Effector CD8-positive, alpha-beta T cell (primary cell): Measurements from ENCODE around the gene PATJ.
"Not testable (repeated sequence)": the region's sequence is repeated elsewhere in the genome, so short reads cannot be mapped to it uniquely, and the experiment has no call there.

Experiments used
- DNase-seq: peaks from one replicate; lab custom pipeline; 2025; lab: John Stamatoyannopoulos, UW

Gene PATJ

GRCh38 chr1:62175568-62176179, 433.4 kb downstream of the PATJ start:
- DNase-seq = peak; percentile 3

DNA sequence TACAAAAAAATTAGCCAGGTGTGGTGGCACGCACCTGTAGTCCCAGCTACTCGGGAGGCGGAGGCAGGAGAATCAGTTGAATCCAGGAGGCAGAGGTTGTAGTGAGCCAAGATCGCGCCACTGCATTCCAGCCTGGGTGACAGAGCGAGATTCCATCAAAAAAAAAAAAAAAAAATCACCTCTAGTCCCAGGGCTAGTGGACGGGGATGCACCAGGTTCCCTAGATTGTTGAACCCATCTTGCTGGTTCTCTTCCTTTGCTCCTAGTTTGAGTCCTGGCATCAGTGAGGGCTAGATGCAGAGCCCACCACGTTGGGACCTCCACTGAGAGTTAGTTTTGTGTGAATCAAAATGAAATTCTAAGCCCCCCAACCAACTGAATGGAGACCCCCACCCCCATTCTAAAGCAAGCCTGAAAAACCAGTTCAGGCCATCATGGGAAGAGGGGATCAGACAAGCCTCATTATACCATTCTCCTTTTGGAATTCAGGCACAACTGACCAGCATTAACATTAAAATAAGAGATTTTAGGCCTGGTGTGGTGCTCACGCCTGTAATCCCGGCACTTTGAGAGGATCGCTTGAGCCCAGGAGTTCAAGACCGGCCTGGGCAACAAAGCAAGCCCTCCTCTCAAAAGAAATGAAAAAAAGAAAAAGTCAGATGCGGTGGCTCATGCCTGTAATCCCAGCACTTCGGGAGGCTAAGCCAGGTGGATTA, 434.5 kb downstream of the PATJ start:
- no peak for DNase-seq

GRCh38 chr1:62177621-62178020, 435.3 kb downstream of the PATJ start:
- DNase-seq = no peak

DNA sequence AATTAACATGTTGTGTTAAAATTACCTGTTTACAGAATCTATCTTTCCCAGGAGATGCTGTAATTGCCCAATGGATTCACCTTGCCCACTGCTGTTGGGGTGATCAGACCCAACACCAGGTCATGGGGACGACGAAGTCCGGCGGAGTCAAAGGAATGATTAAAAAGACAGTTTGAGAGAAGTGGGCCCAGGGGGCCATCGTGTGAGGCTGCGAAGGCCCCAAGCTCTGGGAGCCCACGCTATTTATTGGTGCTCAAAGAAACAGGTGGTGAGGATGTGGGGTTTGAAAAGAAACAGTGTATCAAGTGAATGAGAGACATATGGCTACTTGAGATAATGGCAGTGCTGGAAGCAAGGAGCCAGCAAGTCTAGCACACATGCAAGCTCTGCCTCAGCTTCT, 436.1 kb downstream of the PATJ start:
- DNase-seq = no peak

DNA sequence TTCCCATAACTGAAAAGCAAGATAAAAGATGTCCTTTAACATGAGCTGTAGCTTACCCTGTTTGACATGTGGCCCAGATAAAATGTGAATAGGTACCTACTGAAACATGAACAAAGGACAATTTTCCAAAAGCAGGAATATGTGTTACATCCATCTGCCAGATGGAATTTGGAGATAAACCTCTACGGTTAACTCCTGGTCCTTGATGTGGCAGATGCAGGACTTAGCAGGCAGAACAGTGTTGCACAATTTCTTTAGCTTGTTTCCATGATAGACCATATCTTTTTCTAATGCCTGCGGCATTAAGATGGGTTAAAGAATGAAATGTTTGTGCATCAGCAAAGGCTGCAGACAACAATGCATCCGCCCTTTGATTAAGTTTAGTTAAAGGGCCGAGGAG, 437.8 kb downstream of the PATJ start:
- not testable (repeated sequence) for DNase-seq

DNA sequence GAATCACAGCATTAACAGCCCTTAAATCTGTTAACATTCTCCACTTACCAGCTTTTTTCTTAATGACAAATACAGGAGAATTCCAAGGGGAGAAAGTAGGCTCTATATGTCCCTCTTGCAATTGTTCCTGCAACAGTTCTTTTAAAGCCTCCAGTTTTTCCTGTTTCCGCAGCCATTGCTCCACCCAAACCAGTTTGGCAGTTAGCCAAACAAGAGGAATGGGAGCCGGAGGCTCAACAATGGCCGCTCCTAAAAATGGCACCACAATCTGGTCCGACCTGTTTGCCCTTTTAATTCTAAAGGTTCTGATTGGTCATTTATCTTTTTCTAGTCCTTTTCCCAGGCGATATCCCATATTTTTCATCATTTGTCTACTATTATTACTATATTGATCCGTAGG, 438.4 kb downstream of the PATJ start:
- DNase-seq = no peak

DNA sequence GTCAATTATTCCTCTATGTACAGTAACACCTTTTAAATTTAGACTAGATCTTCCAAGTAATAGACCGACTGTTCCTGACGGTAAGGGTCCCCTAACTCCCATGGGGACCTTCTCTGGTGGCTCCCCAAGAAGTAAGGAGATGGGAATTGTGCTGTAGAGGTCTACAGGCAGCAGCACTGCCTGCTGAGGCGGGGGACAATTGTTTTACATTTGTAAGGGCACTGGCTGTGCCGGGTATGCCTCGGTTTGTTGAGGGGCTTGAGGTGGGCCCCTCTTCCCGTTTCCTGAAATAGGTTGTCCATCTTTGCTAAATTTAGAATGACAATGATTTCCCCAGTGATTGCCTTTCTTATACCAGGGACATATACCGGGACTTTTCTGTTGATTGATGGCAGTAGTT, 439.3 kb downstream of the PATJ start:
- no peak for DNase-seq

DNA sequence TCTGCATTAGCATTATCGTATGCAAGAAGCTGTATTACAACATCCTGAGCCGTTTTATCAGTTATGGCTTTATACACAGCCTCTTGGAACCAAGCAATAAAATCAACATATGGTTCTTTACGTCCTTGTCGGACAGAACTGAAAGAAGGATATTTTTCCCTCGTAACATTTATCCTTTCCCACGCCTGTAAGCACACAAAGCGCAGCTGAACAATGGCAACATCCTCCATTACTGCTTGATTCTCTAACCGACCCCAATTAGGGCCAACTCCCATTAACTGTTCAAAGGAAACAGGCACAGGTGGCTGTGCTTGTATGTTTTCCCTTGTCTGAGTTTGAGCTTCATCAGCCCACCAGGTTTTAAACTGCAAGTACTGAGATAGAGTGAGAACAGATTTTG, 439.9 kb downstream of the PATJ start:
- not testable (repeated sequence) for DNase-seq

- not testable (repeated sequence) for DNase-seq
Observed at GRCh38 chr1:62183164-62184020, 441.1 kb downstream of the PATJ start.

DNA sequence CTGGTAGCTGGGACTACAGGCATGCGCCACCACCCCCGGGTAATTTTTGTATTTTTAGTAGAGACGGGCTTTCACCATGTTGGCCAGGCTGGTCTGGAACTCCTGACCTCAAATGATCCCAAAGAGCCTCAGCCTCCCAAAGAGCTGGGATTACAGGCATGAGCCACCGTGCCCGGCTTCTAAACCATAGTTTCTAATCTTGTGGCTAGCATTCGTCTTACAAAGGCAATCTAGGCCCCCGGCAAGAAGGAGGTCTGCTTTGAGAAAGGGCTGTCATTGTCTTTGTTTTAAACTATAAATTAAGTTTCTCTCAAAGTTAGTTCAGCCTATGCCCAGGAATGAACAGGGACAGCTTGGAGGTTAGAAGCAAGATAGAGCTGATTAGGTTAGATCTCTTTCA, 442.1 kb downstream of the PATJ start:
- DNase-seq = no peak

- DNase-seq = not testable (repeated sequence)
Observed at GRCh38 chr1:62185233-62185632, 443.0 kb downstream of the PATJ start.

DNA sequence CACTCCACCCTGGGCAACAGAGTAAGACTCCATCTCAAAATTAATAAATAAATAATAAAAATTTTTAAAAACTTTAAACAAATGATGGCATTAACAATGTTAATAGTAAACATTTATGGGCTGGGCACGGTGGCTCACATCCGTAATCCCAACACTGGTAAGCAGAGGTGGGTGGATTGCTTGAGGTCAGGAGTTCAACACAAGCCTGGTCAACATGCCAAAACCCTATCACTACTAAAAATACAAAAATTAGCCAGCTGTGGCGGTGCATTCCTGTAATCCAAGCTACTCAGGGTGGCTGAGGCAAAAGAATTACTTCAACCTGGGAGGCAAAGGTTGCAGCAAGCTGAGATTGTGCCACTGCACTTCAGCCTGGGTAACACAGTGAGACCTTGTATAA, 443.4 kb downstream of the PATJ start:
- no peak for DNase-seq

DNA sequence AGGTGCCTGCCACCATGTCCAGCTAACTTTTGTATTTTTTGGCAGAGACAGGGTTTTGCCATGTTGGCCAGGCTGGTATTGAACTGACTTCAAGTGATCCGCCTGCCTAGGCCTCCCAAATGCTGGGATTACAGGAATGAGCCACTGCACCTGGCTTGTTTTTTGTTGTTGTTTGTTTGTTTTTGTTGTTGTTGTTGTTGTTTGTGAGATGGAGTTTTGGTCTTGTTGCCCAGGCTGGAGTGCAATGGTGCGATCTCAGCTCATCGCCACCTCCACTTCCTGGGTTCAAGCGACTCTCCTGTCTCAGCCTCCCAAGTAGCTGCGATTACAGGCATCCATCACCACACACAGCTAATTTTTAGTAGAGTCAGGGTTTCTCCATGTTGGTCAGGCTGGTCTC, 445.3 kb downstream of the PATJ start:
- DNase-seq = no peak

- no peak for DNase-seq
Observed at GRCh38 chr1:62188111-62188510, 445.8 kb downstream of the PATJ start.

GRCh38 chr1:62194651-62195544, 452.6 kb downstream of the PATJ start, which contains the start of gene L1TD1:
TSS of gene L1TD1 (plus strand) at chr1:62194849. CDS start at chr1:62206629, 11,780 bp downstream.
- no peak for DNase-seq

DNA sequence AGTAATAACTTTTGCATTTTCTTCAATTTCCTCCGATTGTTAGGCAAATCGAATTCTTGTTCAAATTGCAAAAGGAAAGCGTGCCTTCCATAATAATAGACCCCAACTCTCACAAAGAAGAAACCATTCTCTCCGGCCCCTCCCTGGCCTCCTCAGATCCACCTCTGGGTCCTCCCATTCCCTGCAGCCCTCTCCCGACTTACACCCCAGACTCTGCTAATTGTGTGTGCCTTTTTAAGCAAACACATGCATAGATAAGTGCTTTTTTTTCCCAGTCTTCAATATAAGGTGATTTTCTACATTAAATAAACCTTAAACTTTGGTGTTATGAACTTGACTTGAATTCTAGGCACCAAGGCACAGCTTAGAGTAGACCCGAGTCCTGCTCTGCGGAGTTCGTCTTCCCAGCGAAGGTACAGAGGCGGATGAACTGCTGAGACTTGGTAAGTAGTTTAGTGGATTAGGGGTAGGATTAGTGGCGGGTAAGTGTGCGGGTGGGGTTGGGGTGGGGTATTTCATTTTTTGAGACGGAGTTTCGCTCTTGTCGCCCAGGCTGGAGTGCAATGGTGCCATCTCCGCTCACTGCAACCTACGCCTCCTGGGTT, 453.9 kb downstream of the PATJ start:
- no peak for DNase-seq

- no peak for DNase-seq
Observed at GRCh38 chr1:62198069-62198780, 455.9 kb downstream of the PATJ start.

DNA sequence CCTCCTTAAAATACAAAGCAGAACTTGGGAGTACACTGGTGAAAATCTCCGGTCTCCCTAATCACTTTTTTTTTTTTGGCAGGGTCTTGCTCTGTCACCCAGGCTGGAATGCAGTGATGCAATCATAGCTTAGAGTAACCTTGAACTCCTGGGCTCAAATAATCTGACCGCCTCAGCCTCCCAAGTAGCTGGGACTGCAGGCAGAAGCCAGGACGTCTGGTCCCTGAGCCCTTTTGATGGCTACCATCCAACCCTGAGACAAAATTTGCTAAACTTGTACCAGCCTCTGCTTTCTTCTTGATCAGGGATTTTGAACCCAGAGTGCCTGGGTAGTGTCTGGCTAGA, 456.5 kb downstream of the PATJ start:
- DNase-seq = no peak

GRCh38 chr1:62207187-62207586, 464.9 kb downstream of the PATJ start:
- no peak for DNase-seq

GRCh38 chr1:62208087-62208486, 465.8 kb downstream of the PATJ start:
- DNase-seq = no peak

DNA sequence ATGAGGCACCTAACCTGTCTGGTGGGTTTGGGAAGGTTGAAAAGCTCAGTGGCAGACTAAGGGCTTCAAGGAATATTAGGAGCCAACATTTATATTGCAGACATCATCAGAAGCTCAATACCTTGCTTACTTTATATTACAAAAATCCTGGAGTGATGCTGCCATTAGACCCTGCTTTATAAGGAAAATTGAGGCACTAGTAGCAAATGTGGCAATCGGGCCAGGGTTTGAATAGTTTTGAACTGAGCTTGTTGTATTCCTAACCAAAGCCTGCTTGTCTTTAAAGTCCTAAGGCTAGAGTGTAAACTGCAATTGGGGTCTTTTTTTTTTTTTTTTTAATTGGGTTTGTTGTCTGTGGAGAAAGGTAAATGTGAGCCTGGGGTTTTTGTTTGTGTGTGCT, 466.7 kb downstream of the PATJ start:
- DNase-seq = no peak
